ENCODE results near the gene MRPL14. TPM values are rescaled to one million over a fixed set of nuclear protein-coding genes. Genes with fewer than 3 reads are reported as not detected.
"Not testable (repeated sequence)": the region's sequence is repeated elsewhere in the genome, so short reads cannot be mapped to it uniquely, and the experiment has no call there.

The MRPL14 gene
- total RNA-seq, 2 donors from 2014 or later = 36.5 to 49.9 TPM

DNA sequence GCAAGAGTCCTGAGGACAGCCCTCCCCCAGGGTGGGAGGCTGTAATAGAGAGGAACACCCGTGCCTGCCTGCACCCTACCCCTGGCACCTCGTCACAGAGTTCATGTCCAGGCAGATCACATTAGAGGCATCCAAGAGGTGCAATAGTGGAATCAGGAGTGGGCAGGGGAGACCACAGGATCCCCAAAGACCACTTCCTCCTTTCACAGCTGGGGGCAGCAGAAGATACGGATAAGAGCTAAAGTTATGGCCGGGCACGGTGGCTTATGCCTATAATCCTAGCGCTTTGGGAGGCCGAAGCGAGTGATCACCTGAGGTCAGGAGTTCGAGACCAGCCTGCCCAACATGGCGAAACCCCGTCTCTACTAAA is 29.9 kb upstream of the MRPL14 start:
- ATAC-seq (no peak), DNase-seq (ENCODE audit: low spot score) (no peak)
- Mint-ChIP-seq H3K27me3 (no peaks in the 10 kb centered on the region), H3K36me3 (no peaks in the 10 kb centered on the region), H3K9me3 (no peaks in the 10 kb centered on the region), H3K4me1 (ENCODE audit: low read depth in 2 of 2) (no peaks in the 10 kb centered on the region), H3K27ac (no peak overlapping the region), H3K4me3 (no peak overlapping the region)

DNA sequence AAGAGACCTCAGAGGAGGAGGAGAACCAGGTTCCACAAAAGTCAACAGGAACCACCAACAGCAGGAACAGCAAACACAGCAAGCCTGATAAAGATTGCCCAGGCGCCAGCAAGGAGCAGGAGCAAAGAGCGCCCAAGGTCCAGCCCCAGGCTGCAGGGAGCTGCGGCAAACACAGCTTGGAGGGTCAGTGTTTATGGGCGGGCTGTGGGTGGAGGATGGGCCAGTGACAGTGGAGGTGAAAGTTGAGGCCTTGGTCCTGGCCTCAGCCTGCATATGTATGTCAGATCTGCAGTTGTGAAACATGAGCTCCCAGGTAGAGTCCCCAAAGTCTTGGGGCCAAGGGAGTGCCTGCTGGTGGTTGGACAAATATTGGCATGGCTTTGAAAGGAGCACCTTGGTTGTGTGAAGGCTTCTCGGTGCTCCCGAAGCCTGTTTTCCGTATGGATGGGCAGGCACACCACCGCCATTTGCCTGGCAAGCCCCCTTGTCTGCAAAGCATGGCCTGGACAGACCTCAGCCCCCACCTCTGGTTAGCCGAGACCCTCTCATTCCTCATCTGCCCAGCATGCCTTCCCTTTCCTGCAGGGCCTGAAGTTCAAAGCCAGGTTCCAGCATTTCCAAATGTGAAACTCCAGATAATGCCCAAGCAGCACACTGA is 29.4 kb upstream of the MRPL14 start:
- H3K9me3 Mint-ChIP-seq = no peaks in the 10 kb centered on the region
- H3K4me1 Mint-ChIP-seq (ENCODE audit: low read depth in 2 of 2) = peaks cover 0 to 1% of the 10 kb centered on the region in 2 donors
- H3K27me3 Mint-ChIP-seq = no peaks in the 10 kb centered on the region
- ATAC-seq (no peak), DNase-seq (ENCODE audit: low spot score) (no peak)
- H3K27ac Mint-ChIP-seq = no peak overlapping the region
- no peaks in the 10 kb centered on the region for H3K36me3 Mint-ChIP-seq
- no peak overlapping the region for H3K4me3 Mint-ChIP-seq

DNA sequence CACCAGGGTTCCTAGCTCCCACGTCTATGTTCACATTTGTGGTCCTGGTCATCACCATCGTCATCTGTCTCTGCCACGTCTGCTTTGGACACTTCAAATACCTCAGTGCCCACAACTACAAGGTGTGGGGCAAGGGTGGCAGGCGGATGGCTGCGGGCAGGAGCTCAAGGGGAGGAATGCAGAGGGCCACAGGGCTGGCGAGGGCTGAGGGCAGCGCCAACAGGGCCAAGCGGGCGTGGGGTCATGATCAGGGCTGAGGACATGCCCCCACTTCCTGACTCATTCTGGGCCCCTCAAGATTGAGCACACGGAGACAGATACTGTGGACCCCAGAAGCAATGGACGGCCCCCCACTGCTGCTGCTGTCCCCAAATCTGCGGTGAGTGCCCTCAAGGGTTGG is 26.8 kb upstream of the MRPL14 start:
- no peaks in the 10 kb centered on the region for H3K36me3 Mint-ChIP-seq
- no peak for DNase-seq (ENCODE audit: low spot score)
- H3K4me1 Mint-ChIP-seq (ENCODE audit: low read depth in 2 of 2) = peaks cover 0 to 11% of the 10 kb centered on the region in 2 donors
- no peaks in the 10 kb centered on the region for H3K9me3 Mint-ChIP-seq
- no peak overlapping the region for H3K4me3 Mint-ChIP-seq
- H3K27me3 Mint-ChIP-seq = no peaks in the 10 kb centered on the region
- ATAC-seq = no peak
- H3K27ac Mint-ChIP-seq = no peak overlapping the region

DNA sequence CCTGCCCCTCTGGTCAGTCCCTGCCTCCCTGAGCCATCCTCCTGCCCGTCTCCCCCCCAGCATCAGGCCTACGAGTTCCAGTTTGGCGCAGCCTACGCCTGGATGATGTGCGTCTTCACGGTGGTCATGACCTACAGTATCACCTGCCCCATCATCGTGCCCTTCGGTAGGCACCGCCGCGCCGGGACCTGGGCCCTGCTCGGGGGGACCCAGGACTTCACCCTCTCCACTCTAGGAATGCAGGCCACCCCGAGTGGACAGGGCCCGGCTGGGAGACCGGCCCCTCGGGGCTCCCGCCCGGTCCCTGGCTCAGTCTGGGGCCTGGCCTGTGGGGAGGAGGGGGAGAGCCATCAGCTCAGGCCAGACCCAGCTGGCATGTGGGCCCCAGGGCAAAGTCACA is 25.3 kb upstream of the MRPL14 start:
- H3K4me3 Mint-ChIP-seq = no peak overlapping the region
- H3K9me3 Mint-ChIP-seq = no peaks in the 10 kb centered on the region
- no peaks in the 10 kb centered on the region for H3K36me3 Mint-ChIP-seq
- no peaks in the 10 kb centered on the region for H3K27me3 Mint-ChIP-seq
- DNase-seq (ENCODE audit: low spot score) (no peak), ATAC-seq (no peak)
- no peak overlapping the region for H3K27ac Mint-ChIP-seq
- peaks cover 0 to 11% of the 10 kb centered on the region in 2 donors for H3K4me1 Mint-ChIP-seq (ENCODE audit: low read depth in 2 of 2)

DNA sequence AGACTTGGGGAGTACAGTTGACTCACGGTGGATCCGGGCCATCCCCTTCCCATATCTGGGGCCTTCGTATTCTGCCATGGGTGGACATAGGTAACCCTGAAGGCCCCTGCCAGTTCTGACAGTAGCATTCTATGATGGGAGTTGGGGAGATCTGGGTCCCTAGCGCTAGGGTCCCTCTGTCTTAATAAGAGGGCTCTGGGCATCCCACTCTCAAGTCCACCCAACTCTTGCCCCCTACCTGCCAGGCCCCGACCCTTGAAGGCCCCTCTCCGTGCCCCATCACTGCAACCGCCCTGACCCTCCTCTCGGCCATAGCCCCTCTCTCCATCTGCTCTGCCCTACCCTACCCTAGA is 24.8 kb upstream of the MRPL14 start:
- no peaks in the 10 kb centered on the region for H3K27me3 Mint-ChIP-seq
- ATAC-seq (no peak), DNase-seq (ENCODE audit: low spot score) (no peak)
- H3K4me1 Mint-ChIP-seq (ENCODE audit: low read depth in 2 of 2) = peaks cover 0 to 11% of the 10 kb centered on the region in 2 donors
- no peaks in the 10 kb centered on the region for H3K36me3 Mint-ChIP-seq
- no peak overlapping the region for H3K4me3 Mint-ChIP-seq
- H3K9me3 Mint-ChIP-seq = no peaks in the 10 kb centered on the region
- H3K27ac Mint-ChIP-seq = no peak overlapping the region

DNA sequence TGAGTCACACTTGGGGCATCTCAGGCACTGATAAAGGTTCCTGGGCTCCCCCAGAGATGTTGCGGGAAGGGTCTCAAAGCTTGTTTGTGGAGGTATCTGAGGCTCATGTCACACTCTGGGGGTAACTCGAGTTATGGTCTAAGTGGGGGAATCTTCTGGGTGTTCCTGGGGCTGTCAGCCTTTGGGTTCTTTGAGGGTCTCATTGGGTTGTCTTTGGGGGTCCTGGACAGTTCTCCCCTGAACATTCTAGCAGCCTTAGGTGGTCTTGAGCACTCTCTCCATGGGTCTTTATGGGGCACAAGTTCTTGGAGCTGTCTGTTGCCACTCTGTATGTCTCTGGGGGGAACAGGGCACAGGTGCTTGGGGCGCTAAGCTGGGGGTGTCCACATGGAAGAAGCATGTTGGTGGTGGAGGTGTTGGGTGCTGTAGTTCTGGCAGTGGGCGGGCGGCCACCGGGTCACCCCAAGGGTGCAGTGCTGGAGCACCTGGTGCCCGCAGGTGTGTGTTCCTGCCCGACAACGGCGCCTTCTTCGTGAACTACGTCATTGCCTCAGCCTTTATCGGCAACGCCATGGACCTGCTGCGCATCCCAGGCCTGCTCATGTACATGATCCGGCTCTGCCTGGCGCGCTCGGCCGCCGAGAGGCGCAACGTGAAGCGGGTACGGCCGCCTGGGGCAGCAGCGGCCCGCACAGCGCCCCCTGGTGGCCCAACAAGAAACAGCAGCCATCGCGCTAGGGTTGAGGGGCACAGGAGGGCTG is 24.3 kb upstream of the MRPL14 start:
- no peaks in the 10 kb centered on the region for H3K27me3 Mint-ChIP-seq
- no peaks in the 10 kb centered on the region for H3K36me3 Mint-ChIP-seq
- H3K27ac Mint-ChIP-seq = no peak overlapping the region
- no peak overlapping the region for H3K4me3 Mint-ChIP-seq
- ATAC-seq (peak; percentile 81 to 83), DNase-seq (ENCODE audit: low spot score) (peak; percentile 77)
- H3K4me1 Mint-ChIP-seq (ENCODE audit: low read depth in 2 of 2) = peaks cover 0 to 11% of the 10 kb centered on the region in 2 donors
- no peaks in the 10 kb centered on the region for H3K9me3 Mint-ChIP-seq

DNA sequence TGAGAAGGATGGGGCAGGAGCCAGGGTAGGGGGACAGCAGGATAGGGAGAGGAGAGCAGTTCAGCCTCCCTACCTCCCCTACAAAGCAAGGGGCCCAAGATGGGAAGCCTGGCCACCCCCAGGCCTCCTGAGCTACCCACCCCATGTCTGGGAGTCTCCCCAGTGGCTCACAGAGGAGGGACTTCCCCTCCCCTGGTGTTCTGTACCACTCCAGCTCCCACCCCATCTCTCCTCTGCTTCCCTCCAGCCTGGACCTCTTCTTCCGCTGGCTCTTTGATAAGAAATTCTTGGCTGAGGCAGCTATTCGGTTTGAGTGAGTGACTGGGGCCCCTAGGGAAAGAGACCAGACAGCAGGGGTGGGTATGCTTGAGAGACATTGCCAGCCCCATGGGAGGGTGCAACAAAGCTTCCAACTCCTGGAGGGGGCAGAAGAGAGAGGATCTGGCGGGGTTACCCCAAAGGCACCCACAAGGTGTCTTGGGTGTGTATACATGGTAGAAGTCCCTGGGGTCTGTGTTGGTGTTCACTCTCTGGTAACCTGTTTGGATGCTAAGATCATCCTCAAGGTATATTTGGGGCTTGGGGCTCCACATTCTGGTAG is 23.2 kb upstream of the MRPL14 start:
- DNase-seq (ENCODE audit: low spot score) (no peak), ATAC-seq (no peak)
- Mint-ChIP-seq H3K36me3 (no peaks in the 10 kb centered on the region), H3K4me3 (no peak overlapping the region), H3K4me1 (ENCODE audit: low read depth in 2 of 2) (peaks cover 0 to 16% of the 10 kb centered on the region in 2 donors), H3K9me3 (no peaks in the 10 kb centered on the region), H3K27ac (no peak overlapping the region), H3K27me3 (no peaks in the 10 kb centered on the region)

DNA sequence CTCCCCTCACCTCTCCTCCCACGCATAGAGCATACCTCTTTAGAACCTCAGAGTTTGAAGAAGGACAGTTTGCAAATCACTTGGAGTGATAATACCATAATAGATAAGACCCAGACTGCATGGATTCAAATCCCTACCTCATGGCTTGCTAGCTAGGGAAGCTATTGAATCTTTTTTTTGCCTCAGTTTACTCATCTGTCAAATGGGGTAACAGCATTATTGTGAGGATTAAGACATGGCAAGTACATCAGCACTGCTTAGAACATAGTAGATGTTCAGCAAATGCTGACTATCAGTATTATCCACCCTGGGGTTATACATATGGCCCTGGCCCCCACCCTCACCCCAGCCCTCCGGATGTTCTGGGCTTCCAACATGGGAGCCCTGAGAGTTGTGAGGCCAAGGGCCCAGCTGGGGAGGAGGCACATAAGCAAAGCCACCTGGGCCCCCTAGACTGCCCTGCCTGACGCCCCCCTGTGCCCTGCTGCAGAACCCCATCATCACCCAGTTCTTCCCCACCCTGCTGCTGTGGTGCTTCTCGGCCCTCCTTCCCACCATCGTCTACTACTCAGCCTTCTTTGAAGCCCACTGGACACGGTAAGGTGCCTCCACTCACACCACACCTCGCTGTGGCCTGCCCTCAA is 22.2 kb upstream of the MRPL14 start:
- DNase-seq (ENCODE audit: low spot score) = no peak
- Mint-ChIP-seq H3K27ac (no peak overlapping the region), H3K27me3 (no peaks in the 10 kb centered on the region), H3K9me3 (no peaks in the 10 kb centered on the region), H3K36me3 (no peaks in the 10 kb centered on the region), H3K4me1 (ENCODE audit: low read depth in 2 of 2) (peaks cover 0 to 16% of the 10 kb centered on the region in 2 donors), H3K4me3 (no peak overlapping the region)
- no peak for ATAC-seq

DNA sequence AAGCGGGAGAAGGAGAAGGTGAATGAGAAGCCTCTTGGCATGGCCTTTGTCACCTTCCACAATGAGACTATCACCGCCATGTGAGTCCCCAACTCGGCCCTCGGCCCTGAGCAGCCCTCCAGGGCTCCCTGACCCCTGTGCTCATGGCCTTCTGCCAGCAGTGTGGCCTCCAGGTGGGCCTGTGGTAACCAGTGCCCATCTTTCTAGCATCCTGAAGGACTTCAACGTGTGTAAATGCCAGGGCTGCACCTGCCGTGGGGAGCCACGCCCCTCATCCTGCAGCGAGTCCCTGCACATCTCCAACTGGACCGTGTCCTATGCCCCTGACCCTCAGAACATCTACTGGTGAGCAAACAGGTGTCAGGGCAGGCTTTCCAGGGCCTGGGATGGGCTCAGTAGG is 21.1 kb upstream of the MRPL14 start:
- H3K27me3 Mint-ChIP-seq = no peaks in the 10 kb centered on the region
- ATAC-seq (no peak), DNase-seq (ENCODE audit: low spot score) (no peak)
- H3K9me3 Mint-ChIP-seq = no peaks in the 10 kb centered on the region
- H3K27ac Mint-ChIP-seq = no peak overlapping the region
- no peaks in the 10 kb centered on the region for H3K36me3 Mint-ChIP-seq
- H3K4me3 Mint-ChIP-seq = no peak overlapping the region
- peaks cover 0 to 16% of the 10 kb centered on the region in 2 donors for H3K4me1 Mint-ChIP-seq (ENCODE audit: low read depth in 2 of 2)

DNA sequence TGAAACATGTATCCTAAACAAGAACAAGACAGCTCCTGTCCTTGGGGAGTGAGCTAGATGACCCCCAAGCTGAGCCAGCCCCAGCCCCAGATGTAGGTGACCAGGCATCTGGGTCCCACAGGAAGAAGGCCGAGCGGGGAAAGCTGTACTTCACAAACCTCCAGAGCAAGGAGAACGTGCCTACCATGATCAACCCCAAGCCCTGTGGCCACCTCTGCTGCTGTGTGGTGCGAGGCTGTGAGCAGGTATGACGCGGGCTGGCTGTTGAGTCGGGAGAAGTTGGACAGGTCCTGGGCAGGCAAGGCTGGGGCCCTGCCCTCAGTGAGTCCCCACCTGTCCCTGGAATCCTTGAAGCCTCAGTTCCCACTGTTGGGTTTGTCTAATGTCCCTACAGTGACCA is 20.0 kb upstream of the MRPL14 start:
- Mint-ChIP-seq H3K27ac (no peak overlapping the region), H3K36me3 (no peaks in the 10 kb centered on the region)
- no peak for ATAC-seq

DNA sequence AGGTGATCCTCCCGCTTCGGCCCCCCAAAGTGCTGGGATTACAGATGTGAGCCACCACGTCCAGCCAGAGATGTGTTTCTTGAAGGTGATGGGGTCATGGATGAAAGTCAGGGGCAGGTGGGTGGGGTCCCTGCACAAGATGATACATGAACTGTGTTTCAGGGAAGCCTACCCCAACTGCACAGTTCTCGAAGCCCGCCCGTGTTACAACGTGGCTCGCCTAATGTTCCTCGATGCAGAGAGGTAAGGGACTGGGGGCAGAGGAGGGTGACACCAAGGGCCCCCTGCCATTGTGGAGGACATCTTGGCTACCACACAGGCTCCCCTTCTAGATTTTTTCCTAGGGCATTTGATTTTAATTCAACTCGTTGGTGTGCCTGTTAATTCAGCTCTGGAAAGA is 19.4 kb upstream of the MRPL14 start:
- H3K4me3 Mint-ChIP-seq = no peak overlapping the region
- no peak overlapping the region for H3K27ac Mint-ChIP-seq
- no peaks in the 10 kb centered on the region for H3K27me3 Mint-ChIP-seq
- no peaks in the 10 kb centered on the region for H3K36me3 Mint-ChIP-seq
- DNase-seq (ENCODE audit: low spot score) (no peak), ATAC-seq (no peak)
- H3K4me1 Mint-ChIP-seq (ENCODE audit: low read depth in 2 of 2) = peaks cover 0 to 15% of the 10 kb centered on the region in 2 donors
- no peaks in the 10 kb centered on the region for H3K9me3 Mint-ChIP-seq

More for the DNA sequence above, 20.0 kb upstream of the MRPL14 start:
- Mint-ChIP-seq H3K4me3 (no peak overlapping the region), H3K27me3 (no peaks in the 10 kb centered on the region), H3K9me3 (no peaks in the 10 kb centered on the region), H3K4me1 (ENCODE audit: low read depth in 2 of 2) (peaks cover 0 to 16% of the 10 kb centered on the region in 2 donors)
- DNase-seq (ENCODE audit: low spot score) = no peak

DNA sequence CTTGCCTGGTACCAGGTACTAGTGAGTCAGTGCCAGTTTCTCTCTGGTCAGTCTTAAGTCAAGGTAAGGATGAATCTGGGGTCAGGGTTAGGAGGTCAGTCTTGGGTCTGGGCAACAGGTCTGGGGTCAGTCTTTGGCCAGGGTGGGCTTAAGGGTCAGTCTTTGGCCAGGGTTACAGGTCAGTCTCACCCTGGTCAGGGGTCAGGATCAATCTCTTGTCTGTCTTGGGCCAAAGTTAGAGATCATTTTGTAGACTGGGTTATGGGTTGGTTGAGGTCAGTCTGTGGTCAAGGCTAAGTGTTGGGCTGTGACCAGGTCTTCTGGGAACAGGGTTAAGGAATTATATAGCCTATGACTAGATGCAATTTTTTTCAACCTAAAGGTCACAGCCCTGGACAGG is 18.6 kb upstream of the MRPL14 start:
- no peak overlapping the region for H3K27ac Mint-ChIP-seq
- DNase-seq (ENCODE audit: low spot score) = no peak
- no peaks in the 10 kb centered on the region for H3K36me3 Mint-ChIP-seq
- no peak overlapping the region for H3K4me3 Mint-ChIP-seq
- H3K4me1 Mint-ChIP-seq (ENCODE audit: low read depth in 2 of 2) = peaks cover 0 to 7% of the 10 kb centered on the region in 2 donors
- no peak for ATAC-seq
- no peaks in the 10 kb centered on the region for H3K9me3 Mint-ChIP-seq
- H3K27me3 Mint-ChIP-seq = no peaks in the 10 kb centered on the region

DNA sequence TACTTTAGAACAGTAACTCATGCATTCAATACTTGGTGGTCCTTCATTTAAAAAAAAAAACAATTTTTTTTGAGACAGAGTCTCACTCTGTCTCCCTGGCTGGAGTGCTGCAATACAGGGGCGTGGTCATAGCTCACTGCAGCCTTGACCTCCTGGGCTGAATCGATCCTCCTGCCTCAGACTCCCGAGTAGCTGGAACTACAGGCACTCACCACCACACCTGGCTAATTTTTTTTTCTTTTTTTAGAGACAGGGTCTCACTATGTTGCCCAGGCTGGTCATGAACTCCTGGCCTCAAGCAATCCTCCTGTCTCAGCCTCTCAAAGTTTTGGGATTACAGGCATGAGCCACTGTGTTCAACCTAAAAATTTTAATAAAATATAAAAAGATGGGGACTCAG is 17.3 kb upstream of the MRPL14 start:
- ATAC-seq; H3K9me3 Mint-ChIP-seq; DNase-seq (ENCODE audit: low spot score); H3K27me3 Mint-ChIP-seq; H3K4me1 Mint-ChIP-seq (ENCODE audit: low read depth in 2 of 2); H3K4me3 Mint-ChIP-seq; H3K36me3 Mint-ChIP-seq: not testable (repeated sequence)
- H3K27ac Mint-ChIP-seq = peak overlapping the region in 1 of 2 donors; percentile 58

DNA sequence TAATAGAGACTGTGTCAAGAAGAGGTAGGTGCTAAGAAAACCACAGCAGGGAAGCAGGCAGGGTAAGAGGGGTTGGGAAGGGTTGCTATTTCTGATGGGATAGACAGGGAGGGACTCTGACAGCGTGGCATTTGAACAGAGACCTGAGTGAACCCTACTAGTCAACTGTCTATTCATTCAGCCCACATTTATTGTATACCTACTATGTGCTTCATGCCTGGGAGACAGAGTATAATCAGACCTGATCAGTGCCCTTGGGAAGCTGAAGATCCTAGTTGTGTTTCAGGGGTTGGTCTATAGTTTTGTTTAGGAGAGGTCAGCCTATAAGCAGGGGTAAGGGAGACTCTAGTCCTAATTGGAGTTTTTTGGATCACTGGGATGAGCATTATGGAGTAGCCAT is 16.5 kb upstream of the MRPL14 start:
- no peaks in the 10 kb centered on the region for H3K9me3 Mint-ChIP-seq
- H3K4me1 Mint-ChIP-seq (ENCODE audit: low read depth in 2 of 2) = peaks cover 0 to 5% of the 10 kb centered on the region in 2 donors
- peak overlapping the region in 1 of 2 donors; percentile 58 for H3K27ac Mint-ChIP-seq
- H3K27me3 Mint-ChIP-seq = no peaks in the 10 kb centered on the region
- no peak for DNase-seq (ENCODE audit: low spot score)
- ATAC-seq = no peak
- H3K36me3 Mint-ChIP-seq = no peaks in the 10 kb centered on the region
- H3K4me3 Mint-ChIP-seq = no peak overlapping the region
